ENCODE data around the gene CSTF2.

DNA sequence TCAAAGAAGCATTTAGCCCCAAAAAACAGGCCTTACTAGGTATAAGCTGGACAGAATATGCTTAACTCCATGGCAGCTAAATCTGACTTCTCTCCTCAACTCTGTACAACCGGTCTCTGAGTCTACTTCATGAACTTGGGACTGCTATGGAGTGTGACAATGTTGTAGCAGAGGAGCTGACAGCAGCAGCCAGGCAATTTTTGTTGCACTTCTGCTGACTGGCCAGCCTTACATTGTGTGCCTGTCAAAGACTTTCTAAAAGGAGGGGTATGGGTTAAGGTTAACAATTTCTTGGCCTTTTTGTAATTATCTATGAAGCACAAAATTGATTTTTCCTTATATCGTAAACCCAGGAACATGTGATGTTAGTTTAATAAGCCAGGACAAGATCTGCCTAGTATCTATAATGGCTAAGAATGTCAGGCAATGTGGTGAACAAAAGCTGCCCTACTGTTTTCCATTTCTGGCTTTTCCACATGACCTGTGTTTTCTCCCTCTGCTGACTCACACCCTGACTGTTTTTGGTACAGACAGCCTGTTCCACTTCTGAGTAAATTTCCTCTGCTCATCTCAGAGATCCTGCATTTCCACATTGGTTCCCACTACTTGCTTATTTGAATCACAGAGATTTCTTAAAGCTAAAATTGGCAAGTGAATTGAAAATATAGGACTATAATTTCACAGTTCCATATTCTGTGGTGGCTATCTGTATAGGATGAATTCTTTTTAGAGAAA lies 44.6 kb downstream of the CSTF2 start:
- TF ChIP-seq POLR2A (IDR thresholded peaks at IDR 0.05): no peak
- TF ChIP-seq, protein P1, sequence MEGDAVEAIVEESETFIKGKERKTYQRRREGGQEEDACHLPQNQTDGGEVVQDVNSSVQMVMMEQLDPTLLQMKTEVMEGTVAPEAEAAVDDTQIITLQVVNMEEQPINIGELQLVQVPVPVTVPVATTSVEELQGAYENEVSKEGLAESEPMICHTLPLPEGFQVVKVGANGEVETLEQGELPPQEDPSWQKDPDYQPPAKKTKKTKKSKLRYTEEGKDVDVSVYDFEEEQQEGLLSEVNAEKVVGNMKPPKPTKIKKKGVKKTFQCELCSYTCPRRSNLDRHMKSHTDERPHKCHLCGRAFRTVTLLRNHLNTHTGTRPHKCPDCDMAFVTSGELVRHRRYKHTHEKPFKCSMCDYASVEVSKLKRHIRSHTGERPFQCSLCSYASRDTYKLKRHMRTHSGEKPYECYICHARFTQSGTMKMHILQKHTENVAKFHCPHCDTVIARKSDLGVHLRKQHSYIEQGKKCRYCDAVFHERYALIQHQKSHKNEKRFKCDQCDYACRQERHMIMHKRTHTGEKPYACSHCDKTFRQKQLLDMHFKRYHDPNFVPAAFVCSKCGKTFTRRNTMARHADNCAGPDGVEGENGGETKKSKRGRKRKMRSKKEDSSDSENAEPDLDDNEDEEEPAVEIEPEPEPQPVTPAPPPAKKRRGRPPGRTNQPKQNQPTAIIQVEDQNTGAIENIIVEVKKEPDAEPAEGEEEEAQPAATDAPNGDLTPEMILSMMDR (IDR thresholded peaks at IDR 0.05): no peak

All from right lobe of liver (tissue), 4 donors.